ENCODE data around the gene DPH1.

The DPH1 gene

DNA sequence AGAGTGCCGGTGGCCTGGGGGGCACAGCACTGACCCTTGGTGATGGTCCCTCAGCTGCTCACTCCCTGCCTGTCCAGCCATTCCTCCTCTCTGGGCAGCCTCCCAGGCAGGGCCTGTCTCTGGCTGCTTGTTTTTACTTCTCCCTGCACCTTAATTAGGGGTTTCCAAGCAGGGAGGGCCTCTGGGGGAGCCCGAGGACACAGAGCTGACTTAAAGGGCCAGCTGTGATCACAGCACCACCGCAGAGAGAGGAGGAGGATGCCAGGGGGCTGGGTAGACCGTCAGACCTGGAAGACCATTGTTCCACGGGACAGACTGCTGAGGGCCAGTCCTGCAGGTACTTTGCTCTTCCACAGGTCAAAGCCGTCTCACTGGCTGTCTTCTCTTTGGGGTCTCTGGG, 1.2 kb upstream of the DPH1 start:
- DNase-seq (ENCODE audit: extremely low read depth, low read depth) = no peak
- TF ChIP-seq, protein P1, sequence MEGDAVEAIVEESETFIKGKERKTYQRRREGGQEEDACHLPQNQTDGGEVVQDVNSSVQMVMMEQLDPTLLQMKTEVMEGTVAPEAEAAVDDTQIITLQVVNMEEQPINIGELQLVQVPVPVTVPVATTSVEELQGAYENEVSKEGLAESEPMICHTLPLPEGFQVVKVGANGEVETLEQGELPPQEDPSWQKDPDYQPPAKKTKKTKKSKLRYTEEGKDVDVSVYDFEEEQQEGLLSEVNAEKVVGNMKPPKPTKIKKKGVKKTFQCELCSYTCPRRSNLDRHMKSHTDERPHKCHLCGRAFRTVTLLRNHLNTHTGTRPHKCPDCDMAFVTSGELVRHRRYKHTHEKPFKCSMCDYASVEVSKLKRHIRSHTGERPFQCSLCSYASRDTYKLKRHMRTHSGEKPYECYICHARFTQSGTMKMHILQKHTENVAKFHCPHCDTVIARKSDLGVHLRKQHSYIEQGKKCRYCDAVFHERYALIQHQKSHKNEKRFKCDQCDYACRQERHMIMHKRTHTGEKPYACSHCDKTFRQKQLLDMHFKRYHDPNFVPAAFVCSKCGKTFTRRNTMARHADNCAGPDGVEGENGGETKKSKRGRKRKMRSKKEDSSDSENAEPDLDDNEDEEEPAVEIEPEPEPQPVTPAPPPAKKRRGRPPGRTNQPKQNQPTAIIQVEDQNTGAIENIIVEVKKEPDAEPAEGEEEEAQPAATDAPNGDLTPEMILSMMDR (IDR thresholded peaks at IDR 0.05; ENCODE audit: low read depth, low read length) = no peak

DNA sequence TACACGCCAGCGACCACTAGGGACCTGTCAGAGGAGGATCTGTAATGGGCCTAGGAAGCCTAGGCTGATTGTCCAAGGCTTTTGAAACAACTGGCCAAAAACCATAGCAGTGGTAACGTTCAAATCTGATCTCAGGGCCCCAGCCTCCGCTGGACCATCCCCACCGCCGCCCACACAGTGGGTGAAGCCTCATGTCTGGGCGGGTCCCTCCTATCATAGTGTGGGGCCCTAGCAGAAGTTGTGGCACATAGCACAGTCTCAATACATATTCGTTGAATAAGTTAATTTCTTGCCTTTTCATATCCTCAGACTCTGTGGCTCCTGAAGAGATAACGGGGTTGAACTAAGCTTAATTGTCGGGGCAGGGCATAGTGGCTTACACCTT, 818 bp downstream of the DPH1 start:
- TF ChIP-seq, protein P1 (IDR thresholded peaks at IDR 0.05; ENCODE audit: low read depth, low read length) = peak; percentile 63
- DNase-seq (ENCODE audit: extremely low read depth, low read depth) = no peak

DNA sequence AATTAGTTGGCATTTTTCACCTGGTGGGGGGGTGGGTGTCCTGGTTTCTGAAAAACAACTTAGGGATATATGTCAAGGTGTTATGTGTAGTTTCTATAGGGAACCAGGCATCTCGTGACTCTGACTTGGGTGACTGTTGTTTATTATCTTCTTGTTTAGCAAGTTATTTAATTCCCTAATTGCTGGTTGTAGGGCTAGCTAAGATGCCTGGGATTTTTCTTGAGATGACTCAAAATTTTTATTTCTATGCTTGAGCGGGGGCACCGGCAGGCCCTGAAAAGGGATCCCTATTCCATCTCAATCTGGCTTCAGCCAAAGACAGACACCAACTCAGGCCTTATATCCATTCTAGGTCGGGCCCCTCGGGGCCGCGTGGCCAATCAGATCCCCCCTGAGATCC, 3.2 kb downstream of the DPH1 start:
- DNase-seq (ENCODE audit: extremely low read depth, low read depth) = no peak
- TF ChIP-seq, protein P1 (IDR thresholded peaks at IDR 0.05; ENCODE audit: low read depth, low read length) = no peak

DNA sequence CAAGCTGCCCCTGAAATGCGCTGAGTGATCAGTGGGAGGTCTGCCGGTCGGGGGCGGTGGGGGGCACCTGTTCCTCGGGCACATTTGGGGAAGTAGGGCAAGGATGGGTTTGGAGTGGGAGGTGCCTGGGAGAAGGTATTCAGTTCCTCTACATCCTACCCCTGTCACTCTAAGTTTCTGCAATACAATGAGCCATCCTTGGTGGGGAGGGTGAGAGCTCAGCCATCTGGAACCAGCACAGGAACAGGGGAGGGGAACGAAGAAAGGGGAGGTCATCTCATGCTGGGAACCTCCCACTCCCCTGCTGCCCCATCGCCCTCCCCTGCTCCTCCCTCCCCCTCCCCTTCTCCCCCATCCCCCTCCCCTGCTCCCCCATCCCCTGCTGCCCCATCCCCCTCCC, 4.2 kb downstream of the DPH1 start:
- TF ChIP-seq, protein P1 (IDR thresholded peaks at IDR 0.05; ENCODE audit: low read depth, low read length) = no peak
- DNase-seq (ENCODE audit: extremely low read depth, low read depth) = no peak

DNA sequence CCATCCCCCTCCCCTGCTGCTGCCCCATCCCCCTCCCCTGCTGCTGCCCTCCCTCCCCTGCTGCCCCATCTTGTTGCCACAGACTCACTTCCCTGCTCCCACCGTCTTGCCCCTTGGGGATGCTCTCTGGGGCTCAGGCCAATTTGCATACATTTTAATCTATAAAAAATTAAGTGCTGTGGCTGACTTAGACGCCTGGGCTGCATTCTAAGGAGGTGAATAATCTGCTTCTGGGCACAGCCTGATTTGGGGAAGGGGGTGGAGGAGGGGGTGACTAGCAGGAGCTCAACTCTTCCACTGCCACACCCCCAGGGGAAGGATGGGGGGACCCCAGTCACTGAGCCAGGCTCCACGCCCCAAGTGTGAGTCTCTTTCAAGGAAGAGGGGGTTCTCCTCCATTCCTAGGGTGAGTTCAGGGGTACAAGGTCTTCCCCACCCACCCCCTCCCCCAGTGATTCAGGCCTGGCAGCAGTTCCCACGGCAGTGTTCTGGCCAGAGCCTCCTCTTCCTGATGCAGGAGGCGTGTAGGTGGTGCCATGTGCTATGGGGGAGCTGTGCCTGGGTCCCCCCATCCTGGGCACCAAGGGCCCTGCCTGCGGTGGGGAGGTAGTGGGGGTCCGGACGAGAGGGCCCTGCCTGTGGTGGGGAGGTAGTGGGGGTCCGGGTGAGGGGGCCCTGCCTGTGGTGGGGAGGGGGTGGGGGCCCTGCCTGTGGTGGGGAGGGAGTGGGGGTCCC, 5.0 kb downstream of the DPH1 start:
- no peak for DNase-seq (ENCODE audit: extremely low read depth, low read depth)
- TF ChIP-seq, protein P1 (IDR thresholded peaks at IDR 0.05; ENCODE audit: low read depth, low read length) = no peak

DNA sequence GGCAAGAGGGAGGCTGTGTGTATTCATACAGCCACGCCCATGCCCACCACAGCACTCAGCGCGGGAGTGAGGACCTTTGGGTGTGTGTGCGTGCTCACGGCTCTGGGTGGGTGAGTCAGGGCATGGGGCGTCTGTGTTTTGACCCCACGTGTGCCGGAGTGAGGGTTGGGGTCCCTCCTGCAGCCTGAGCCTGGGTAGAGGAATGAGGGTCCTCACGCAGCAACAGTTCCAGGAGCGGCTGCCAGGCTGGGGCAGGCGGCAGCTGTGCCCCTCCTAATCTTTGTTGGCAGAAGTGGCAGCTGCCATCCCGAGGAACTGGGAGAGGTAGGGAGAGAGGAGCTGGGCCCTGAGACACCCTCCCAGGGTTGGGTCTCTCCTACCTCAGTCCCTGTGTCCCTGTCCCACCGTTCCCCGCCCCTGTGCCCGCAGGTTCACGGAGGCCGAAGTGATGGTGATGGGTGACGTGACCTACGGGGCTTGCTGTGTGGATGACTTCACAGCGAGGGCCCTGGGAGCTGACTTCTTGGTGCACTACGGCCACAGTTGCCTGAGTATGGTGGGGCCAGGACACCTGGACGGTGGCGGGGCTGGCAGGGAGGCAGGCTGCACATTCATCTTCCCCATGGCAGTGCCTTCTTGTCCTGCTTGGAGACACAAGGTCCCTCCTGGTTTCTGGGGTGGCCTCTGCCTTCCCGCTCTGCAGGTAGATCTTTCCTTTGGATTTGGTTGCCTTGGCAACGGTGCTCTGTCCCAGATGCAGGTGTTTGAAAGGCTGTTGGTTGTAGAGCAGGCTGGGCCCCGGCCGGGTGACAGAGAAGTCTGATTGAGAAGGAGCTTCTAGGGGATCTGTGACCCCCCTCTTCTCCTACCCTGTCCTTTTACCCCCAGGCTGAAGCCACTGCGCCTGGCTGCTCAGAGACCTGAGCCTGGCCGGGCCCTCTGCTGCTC, 5.9 kb downstream of the DPH1 start:
- DNase-seq (ENCODE audit: extremely low read depth, low read depth) = no peak
- TF ChIP-seq, protein P1 (IDR thresholded peaks at IDR 0.05; ENCODE audit: low read depth, low read length) = no peak

DNA sequence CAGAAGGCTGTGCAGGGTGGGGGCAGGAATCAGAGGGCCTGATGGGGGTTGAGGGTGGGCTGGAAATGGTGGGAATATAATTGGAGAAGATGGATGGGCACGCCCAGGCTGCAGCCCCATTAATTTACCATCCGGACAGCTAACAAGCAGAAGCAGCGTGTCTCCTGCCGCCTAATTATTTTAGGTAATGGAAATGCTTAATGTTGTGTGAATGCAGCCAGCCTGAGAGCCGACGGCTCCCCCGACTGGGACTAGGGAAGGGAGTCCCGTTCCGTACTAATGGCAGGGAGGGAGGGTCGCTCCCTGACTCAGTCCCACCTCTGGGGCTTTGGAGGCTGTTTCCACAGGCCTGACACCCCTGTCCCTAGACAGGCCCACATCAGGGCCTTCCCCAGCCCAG, 7.2 kb downstream of the DPH1 start:
- TF ChIP-seq, protein P1 (IDR thresholded peaks at IDR 0.05; ENCODE audit: low read depth, low read length) = no peak
- DNase-seq (ENCODE audit: extremely low read depth, low read depth) = no peak

Measured in AG09319 (cell line).